ENCODE data around the gene CCDC190.
"Not testable (repeated sequence)": the region's sequence is repeated elsewhere in the genome, so short reads cannot be mapped to it uniquely, and the experiment has no call there.

The CCDC190 gene

GRCh38 chr1:162877412-162877811, 16.4 kb upstream of the CCDC190 start:
- no peak for DNase-seq (ENCODE audit: low read depth)

- no peak for DNase-seq (ENCODE audit: low read depth)
These were observed 15.8 kb upstream of the CCDC190 start for GRCh38 chr1:162876751-162877150.

- peak; percentile 37 for DNase-seq (ENCODE audit: low read depth)
These were observed 13.0 kb upstream of the CCDC190 start for GRCh38 chr1:162873671-162874666.

GRCh38 chr1:162872981-162873380, 12.0 kb upstream of the CCDC190 start:
- no peak for DNase-seq (ENCODE audit: low read depth)

GRCh38 chr1:162871417-162871816, 10.4 kb upstream of the CCDC190 start:
- not testable (repeated sequence) for DNase-seq (ENCODE audit: low read depth)

- DNase-seq (ENCODE audit: low read depth) = no peak
These were observed 8.0 kb upstream of the CCDC190 start for GRCh38 chr1:162868972-162869371.

GRCh38 chr1:162861625-162862024, 650 bp upstream of the CCDC190 start:
- no peak for DNase-seq (ENCODE audit: low read depth)

- no peak for DNase-seq (ENCODE audit: low read depth)
These were observed 1.8 kb downstream of the CCDC190 start for GRCh38 chr1:162859191-162859590.

- no peak for DNase-seq (ENCODE audit: low read depth)
These were observed 3.1 kb downstream of the CCDC190 start for GRCh38 chr1:162857850-162858249.

- peak; percentile 92 for DNase-seq (ENCODE audit: low read depth)
These were observed 4.7 kb downstream of the CCDC190 start for GRCh38 chr1:162856260-162856659.

GRCh38 chr1:162855461-162856150, 5.4 kb downstream of the CCDC190 start:
- DNase-seq (ENCODE audit: low read depth) = no peak

GRCh38 chr1:162854245-162854882, 6.6 kb downstream of the CCDC190 start:
- DNase-seq (ENCODE audit: low read depth) = peak; percentile 71

GRCh38 chr1:162851341-162851740, 9.6 kb downstream of the CCDC190 start:
- DNase-seq (ENCODE audit: low read depth) = no peak

GRCh38 chr1:162849711-162850110, 11.3 kb downstream of the CCDC190 start:
- no peak for DNase-seq (ENCODE audit: low read depth)

- DNase-seq (ENCODE audit: low read depth) = peak; percentile 71
These were observed 13.0 kb downstream of the CCDC190 start for GRCh38 chr1:162847839-162848453.

GRCh38 chr1:162846256-162847212, 14.4 kb downstream of the CCDC190 start:
- no peak for DNase-seq (ENCODE audit: low read depth)

- no peak for DNase-seq (ENCODE audit: low read depth)
These were observed 16.8 kb downstream of the CCDC190 start for GRCh38 chr1:162844153-162844552.

- DNase-seq (ENCODE audit: low read depth) = no peak
These were observed 20.6 kb downstream of the CCDC190 start for GRCh38 chr1:162840250-162840839.

GRCh38 chr1:162838863-162839262, 22.1 kb downstream of the CCDC190 start:
- DNase-seq (ENCODE audit: low read depth) = no peak

- DNase-seq (ENCODE audit: low read depth) = no peak
These were observed 25.6 kb downstream of the CCDC190 start for GRCh38 chr1:162835157-162835899.
